DND-41 (cell line): ENCODE data around the gene CCDC142.

ENCODE experiments used
- ATAC-seq: fragments of 200-7000 bp; cut with Tn5 transposase; 3 replicates; pipeline ENCODE4 v1.9.1; 2021; ENCODE audit warnings: low read depth; ENCODE audit not compliant: insufficient read depth
- DNase-seq: peaks from one replicate; pipeline ENCODE4 v3.0.0-alpha.2; 2020
- H2AFZ ChIP-seq: 2 replicates; pipeline ENCODE4 v1.6.0; 2012; ENCODE audit warnings: low read depth, low read length
- H3K27ac ChIP-seq: 2 replicates; pipeline ENCODE4 v1.5.1; 2012; ENCODE audit warnings: low read length, inconsistent platforms
- H3K27me3 ChIP-seq: fragments of 200-600 bp; sonication (generic); 2 replicates; pipeline ENCODE4 v1.6.0; 2012; ENCODE audit warnings: low read length, mild to moderate bottlenecking, inconsistent platforms; ENCODE audit not compliant: insufficient read depth, poor library complexity
- H3K36me3 ChIP-seq: 2 replicates; pipeline ENCODE4 v1.5.1; 2012; ENCODE audit warnings: low read length, inconsistent platforms; ENCODE audit not compliant: insufficient read depth
- H3K4me1 ChIP-seq: 2 replicates; pipeline ENCODE4 v1.5.1; 2012; ENCODE audit warnings: mild to moderate bottlenecking, low read length; ENCODE audit not compliant: insufficient read depth
- H3K4me2 ChIP-seq: 2 replicates; pipeline ENCODE4 v1.6.0; 2012; ENCODE audit warnings: mild to moderate bottlenecking, moderate library complexity, low read length, inconsistent platforms; ENCODE audit not compliant: insufficient read depth
- H3K4me3 ChIP-seq, 2 experiments: fragments of 200-600 bp in 1 of 2; shearing (Covaris generic) in 1 of 2; 2 replicates each; pipeline ENCODE4 v1.5.1; 2012 to 2016; ENCODE audit warnings: inconsistent platforms in 2 of 2, low read length in 2 of 2, mild to moderate bottlenecking in 2 of 2, low read depth in 1 of 2, moderate library complexity in 1 of 2
- H3K79me2 ChIP-seq: 2 replicates; pipeline ENCODE4 v1.6.0; 2012; ENCODE audit warnings: low read length, inconsistent platforms; ENCODE audit not compliant: insufficient read depth
- H3K9ac ChIP-seq: 2 replicates; pipeline ENCODE4 v1.6.0; 2012; ENCODE audit warnings: low read depth, mild to moderate bottlenecking, inconsistent platforms, low read length, moderate library complexity
- H3K9me3 ChIP-seq: 2 replicates; pipeline ENCODE4 v1.5.1; 2012; ENCODE audit warnings: low read length, moderate library complexity, mild to moderate bottlenecking, inconsistent platforms; ENCODE audit not compliant: insufficient read depth, severe bottlenecking
- H4K20me1 ChIP-seq: 2 replicates; pipeline ENCODE4 v1.6.0; 2012; ENCODE audit warnings: low read length; ENCODE audit not compliant: insufficient read depth
- CTCF ChIP-seq: IDR thresholded peaks from 2 replicates; pipeline ENCODE4 v1.5.1; 2012; ENCODE audit warnings: borderline replicate concordance, low read length, moderate library complexity, mild to moderate bottlenecking; ENCODE audit not compliant: poor library complexity, severe bottlenecking; ENCODE audit errors: extremely low read depth
- EZH2 ChIP-seq: IDR thresholded peaks from 3 replicates; pipeline ENCODE4 v1.6.1; 2012; ENCODE audit warnings: borderline replicate concordance, low read depth, mild to moderate bottlenecking, moderate library complexity, low read length, inconsistent platforms; ENCODE audit not compliant: severe bottlenecking

The CCDC142 gene

GRCh38 chr2:74524955-74525716 is 42.3 kb upstream of the CCDC142 start:
- H3K9ac ChIP-seq, result no peak overlapping the region
- TF ChIP-seq CTCF (no peak), EZH2 (no peak)
- H3K27me3 ChIP-seq, result no peaks in the 10 kb centered on the region
- H3K4me3 ChIP-seq, result no peak overlapping the region
- H3K4me2 ChIP-seq, result no peak overlapping the region
- H3K79me2 ChIP-seq, result peaks cover 26% of the 10 kb centered on the region
- no peak for ATAC-seq
- peaks cover 20% of the 10 kb centered on the region for H3K4me1 ChIP-seq
- H2AFZ ChIP-seq, result no peak overlapping the region
- DNase-seq, result no peak
- H4K20me1 ChIP-seq, result peaks cover 15% of the 10 kb centered on the region; the same call in 1 of the 2 replicates
- peaks cover 37% of the 10 kb centered on the region for H3K36me3 ChIP-seq
- no peaks in the 10 kb centered on the region for H3K9me3 ChIP-seq
- no peak overlapping the region for H3K27ac ChIP-seq

DNA sequence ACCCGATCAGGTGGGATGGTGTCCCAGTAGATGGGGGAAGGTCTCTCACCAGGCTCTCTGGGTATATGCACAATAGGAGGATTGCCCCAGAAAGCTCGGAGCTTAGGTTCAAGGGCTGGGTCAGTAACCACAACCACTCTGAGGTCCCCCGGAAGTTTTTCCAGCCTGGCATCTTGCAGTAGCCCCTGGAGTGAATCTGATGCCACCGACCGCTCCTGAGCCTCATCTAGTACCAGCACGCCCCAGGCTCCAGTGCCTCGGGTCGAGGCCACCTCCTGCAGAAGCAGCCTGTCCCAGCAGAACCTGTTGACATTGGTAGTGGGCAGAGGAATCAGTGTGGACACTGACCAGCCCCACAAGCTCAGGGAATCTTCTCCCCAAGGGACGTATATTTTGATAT is 41.2 kb upstream of the CCDC142 start:
- Histone ChIP-seq H3K4me2 (no peak overlapping the region), H3K4me3 (no peak overlapping the region), H2AFZ (no peak overlapping the region), H3K4me1 (peaks cover 20% of the 10 kb centered on the region), H3K27ac (no peak overlapping the region), H4K20me1 (peaks cover 15% of the 10 kb centered on the region; the same call in 1 of the 2 replicates), H3K9ac (no peak overlapping the region), H3K36me3 (peaks cover 35% of the 10 kb centered on the region), H3K27me3 (peaks cover 3% of the 10 kb centered on the region), H3K9me3 (no peaks in the 10 kb centered on the region), H3K79me2 (peaks cover 15% of the 10 kb centered on the region)
- TF ChIP-seq CTCF (no peak), EZH2 (no peak)
- DNase-seq, result no peak
- no peak for ATAC-seq

DNA sequence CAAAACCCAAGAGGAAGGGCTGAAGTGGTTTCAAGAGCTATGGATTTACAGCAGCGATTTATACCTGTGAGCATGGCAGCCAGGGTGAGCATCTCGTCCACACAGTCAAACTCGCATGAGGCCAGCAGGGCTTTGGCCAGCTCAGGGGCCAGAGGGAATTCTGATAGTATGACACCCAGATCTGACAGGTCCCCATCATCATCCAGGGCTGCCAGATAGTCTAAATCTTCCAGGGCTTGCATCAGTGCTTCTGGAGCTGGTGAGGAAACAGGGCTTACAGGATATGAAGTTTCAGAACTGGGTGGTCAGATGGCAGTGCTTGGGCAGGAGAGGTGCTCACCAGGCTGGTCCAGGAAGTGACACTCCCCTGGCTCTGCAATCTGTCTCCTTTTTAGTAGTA is 39.7 kb upstream of the CCDC142 start:
- no peak overlapping the region for H2AFZ ChIP-seq
- H3K4me2 ChIP-seq, result no peak overlapping the region
- no peak overlapping the region for H3K9ac ChIP-seq
- peaks cover 20% of the 10 kb centered on the region for H3K36me3 ChIP-seq
- H3K27me3 ChIP-seq, result peaks cover 9% of the 10 kb centered on the region
- H4K20me1 ChIP-seq, result peaks cover 4% of the 10 kb centered on the region; the same call in 1 of the 2 replicates
- peaks cover 6% of the 10 kb centered on the region for H3K4me1 ChIP-seq
- ATAC-seq, result no peak
- no peak overlapping the region for H3K4me3 ChIP-seq
- DNase-seq, result no peak
- no peaks in the 10 kb centered on the region for H3K79me2 ChIP-seq
- H3K9me3 ChIP-seq, result no peaks in the 10 kb centered on the region
- TF ChIP-seq EZH2 (no peak), CTCF (no peak)
- H3K27ac ChIP-seq, result no peak overlapping the region
